GM19043 (cell line): ENCODE results near the gene AKAP12.

Experiments
- ATAC-seq: cut with Tn5 transposase; IDR thresholded peaks from one replicate; pipeline ENCODE4 v1.9.1; 2021; ENCODE audit warnings: low read depth; ENCODE audit not compliant: unreplicated experiment

Gene AKAP12

GRCh38 chr6:151275566-151275965 lies 35.8 kb downstream of the AKAP12 start:
- no peak for ATAC-seq

DNA sequence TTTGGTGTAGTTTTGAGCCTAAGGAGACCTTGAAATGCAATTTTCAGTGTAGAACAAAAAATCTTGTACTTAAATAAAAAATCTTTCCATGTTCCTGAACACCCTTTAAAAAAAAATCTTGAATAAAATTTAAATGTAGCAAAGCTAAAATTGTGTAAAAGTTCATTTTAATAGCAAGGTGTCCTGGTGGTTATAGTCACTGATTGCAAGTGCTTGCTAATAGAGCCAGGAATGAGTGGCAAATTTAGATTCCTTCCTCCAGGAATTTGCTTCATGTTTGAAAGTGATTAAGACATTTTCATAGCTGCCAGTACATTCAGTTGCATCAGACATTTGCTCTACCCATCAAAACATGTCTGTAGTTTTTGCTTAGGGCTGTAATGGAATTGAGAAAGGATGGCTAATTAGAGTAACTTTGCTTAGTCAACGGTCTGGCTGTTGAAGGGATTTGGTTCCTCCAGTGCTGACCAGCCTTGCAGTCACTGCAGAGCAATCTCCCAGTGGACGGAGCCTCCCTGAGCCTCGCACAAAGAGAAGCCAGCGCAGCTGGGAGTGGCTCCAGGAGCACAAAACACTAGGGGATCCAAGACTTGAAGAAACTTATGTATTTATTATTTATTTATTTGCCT lies 36.5 kb downstream of the AKAP12 start:
- ATAC-seq, result no peak

DNA sequence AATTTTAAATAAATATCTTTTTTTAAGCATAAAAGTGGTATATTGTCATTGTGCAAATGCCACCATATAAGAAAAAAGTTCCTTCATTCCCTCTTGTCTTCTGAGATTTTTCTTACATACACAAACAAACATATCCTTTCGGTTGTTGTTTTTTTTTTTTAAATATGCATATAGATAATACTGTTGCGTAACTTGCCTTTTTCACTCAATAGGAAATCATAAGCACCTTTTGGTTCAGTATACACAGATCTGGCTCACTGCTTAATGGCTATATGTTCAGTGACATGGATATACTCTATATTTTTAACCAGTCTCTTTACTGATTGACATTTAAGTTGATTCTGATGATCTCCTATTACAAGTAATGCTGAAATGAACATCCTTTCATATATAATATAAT lies 40.1 kb downstream of the AKAP12 start:
- no peak for ATAC-seq

DNA sequence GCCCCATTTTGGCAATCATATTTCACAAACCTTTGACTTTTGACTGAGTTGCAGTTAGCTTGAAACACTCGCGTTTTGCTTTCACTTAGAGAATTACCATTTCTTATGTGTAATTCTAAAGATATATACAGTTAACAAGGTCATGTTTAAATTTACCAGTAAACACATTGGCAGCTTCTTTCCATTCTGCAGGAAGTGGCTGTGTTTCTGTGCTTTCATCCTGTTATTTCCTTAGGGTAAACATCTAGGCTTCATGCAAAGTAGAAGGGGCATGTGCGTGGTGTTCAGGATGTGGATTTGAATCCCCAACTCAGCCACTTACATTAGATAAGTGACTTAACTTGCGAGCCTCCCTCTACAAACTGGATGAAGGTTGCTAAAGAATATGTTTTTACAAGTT lies 41.1 kb downstream of the AKAP12 start:
- no peak for ATAC-seq

DNA sequence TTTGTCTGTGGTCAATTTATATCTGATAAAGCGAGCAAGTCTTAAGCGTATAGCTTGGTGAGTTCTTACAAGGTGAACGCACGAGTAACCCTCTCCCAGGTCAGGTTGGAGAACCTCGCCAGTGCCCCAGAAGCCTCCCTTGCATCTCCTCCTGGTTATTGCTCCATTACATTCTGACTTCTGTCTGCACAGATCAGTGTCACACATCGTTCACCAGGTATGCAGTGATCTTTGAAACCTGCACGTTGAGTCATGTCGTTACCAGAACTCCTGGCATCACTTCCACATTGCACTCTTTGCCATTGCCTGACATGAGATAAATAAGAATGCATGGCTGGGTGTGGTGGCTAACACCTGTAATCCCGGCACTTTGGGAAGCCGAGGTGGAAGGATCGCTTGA lies 44.2 kb downstream of the AKAP12 start:
- no peak for ATAC-seq

GRCh38 chr6:151284548-151285017 lies 44.8 kb downstream of the AKAP12 start:
- no peak for ATAC-seq

DNA sequence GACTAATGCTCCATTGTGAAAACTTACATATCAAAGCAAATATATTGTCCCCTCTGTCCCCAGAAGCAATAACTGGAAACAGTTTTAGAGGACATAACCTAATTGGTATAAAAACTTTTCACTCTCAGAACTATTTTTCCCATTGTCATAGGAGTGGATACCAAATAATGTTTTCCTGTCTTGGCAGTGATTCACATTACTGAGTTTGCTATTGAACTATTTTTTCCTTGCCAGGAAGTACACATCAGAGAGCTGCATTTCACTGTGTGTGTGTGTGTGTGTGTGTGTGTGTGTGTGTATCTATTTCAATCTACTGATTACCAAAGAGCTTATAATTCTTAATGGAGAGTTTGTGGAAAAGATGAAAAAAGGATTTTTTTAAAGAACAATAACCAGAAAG lies 45.4 kb downstream of the AKAP12 start:
- ATAC-seq, result no peak

GRCh38 chr6:151286214-151286613 lies 46.4 kb downstream of the AKAP12 start:
- ATAC-seq, result no peak

DNA sequence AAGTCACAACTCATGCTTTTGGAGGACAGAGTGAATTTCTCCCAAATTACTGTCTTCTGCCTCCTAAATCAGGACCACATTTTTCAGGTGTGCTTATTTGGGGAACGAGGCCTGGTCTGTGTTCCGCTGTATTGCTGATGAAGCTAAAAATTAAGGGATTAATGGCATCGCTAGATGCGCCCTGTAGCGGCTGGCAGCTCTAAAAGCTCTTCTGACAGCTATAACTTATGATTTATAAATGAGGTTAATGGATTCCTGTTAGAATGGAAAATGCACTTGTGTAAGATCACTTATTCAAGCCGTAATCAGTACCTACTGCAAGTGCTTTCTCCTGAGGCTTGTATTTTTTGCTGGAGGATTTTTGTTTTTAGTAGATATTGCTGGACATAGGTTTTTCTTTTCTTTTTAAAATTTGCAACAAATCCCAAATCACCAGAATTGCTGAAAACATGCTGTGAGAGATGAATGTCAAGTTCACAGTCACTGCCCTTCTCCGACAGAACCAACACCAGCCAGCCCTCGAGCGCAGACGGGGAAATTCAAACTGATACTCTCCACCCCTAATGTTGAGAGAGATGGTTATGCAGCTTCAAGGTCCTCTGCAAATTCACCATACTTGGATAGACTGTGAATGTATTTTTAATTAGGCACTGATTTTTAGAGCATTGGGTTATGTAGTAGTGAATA lies 49.1 kb downstream of the AKAP12 start:
- no peak for ATAC-seq

- ATAC-seq, result no peak
Observed at GRCh38 chr6:151289399-151290007, 49.7 kb downstream of the AKAP12 start.

- no peak for ATAC-seq
Observed at GRCh38 chr6:151290877-151291721, 51.3 kb downstream of the AKAP12 start.

GRCh38 chr6:151291722-151292059 lies 51.9 kb downstream of the AKAP12 start:
- no peak for ATAC-seq

DNA sequence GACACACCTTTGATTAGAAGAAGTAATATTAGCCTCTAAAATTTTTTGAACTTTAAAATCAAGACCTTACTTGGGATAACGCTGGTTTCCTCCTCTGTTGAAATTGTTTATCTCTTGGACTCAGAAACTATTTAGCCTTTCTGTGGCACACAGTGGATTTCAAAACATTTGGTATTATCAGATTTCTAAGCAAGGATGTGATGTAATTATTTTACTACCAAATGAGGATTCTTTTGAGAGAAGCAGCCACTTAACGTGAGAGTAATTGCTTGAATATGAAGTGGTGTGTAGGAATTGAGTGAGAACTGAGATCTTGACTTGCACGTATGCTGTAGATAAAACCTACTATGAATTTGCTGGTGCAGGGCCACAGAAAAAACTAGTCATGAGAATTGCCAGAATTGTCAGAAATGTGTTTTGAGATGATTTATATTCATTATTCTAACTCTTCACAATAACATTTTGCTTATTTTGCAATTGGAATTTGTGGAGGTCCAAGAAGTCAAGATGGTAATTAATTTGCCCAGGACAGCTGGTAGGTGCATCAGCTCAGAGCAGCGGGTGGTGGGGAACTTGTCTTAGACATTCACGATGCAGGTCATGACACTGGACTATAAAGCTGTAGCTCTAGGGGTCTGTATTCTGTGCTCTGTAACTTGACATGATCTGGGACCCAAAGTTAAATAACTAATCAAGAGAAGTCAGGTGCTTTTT lies 53.4 kb downstream of the AKAP12 start:
- ATAC-seq, result no peak

GRCh38 chr6:151293688-151294016 lies 53.9 kb downstream of the AKAP12 start:
- no peak for ATAC-seq

- ATAC-seq, result no peak
Observed at GRCh38 chr6:151294561-151295101, 54.9 kb downstream of the AKAP12 start.

- no peak for ATAC-seq
Observed at GRCh38 chr6:151297886-151298285, 58.1 kb downstream of the AKAP12 start.

DNA sequence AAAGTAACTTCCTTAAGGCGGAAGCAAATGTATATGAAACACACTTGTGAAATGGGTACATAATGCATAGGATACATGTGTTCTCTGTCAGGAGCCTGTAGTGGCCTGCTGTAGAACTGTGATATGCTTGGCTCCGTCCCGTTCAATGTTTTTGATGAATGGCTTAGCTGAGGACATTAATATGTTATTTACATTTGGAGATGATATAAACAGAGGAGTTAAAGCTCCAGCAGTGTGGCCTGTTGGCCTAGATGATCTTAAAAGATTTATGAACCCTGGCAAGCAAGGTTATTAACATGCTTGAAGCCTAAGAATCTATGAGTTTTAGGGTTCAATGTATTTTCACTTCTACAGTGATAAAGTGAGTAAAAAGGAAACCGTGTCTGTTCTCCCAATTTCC lies 59.2 kb downstream of the AKAP12 start:
- no peak for ATAC-seq

DNA sequence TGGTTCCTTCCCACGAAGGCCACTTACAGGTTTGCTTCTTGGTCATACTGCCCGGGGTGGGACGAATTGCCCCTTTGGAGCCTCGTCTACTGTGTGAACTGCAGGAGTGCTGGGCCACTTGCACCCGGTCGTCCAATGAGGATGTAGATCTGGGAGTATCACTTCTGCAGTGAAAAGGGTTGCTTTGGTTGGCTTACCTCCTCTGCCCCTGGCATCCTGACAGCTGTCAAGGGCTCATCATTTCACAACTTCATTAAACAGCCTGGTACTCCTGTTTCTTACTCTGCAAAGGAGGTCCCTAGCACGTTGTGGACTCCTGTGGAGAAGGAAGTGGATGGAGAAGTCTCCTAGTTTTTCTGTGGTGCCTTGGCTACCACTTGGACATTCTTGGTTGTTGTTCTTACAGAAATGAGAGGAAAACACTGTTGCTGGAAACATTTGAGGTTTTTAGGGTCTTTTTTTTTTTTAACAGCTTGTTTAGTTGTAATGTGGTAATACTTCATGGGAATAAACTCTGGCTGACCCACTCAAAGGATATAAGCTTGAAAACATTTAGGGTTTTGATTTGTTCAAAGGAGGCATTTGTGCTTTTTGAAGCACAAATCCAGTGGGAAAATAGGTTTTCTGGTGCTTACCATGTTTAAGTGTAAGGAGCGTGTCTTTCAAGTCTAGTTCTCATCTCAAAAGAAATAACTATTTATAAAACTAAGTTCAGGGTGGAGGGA lies 60.7 kb downstream of the AKAP12 start:
- no peak for ATAC-seq

DNA sequence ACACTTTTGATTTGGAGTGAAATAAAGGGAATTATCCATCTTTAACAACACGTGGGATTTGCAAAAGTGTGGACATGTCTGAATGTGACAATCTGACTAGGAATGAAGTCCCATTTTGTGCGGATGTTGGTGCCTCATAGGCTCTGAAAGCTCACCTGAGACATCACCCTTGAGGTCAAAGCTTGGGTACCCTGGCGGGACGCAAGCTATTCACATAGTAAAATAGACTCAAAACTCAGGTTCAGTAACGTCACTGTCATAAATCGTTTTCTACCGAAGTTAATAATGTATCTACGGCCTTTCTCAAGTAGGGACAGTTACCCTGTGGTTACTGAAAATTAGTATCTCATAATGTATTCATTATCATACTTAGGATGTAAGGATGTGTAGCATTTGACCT lies 61.8 kb downstream of the AKAP12 start:
- ATAC-seq, result no peak

- no peak for ATAC-seq
Observed at GRCh38 chr6:151303231-151303630, 63.5 kb downstream of the AKAP12 start.
